ENCODE results near the gene CPNE8.

- TF ChIP-seq TAF1 (IDR thresholded peaks at IDR 0.05; ENCODE audit: borderline replicate concordance, insufficient read depth, low read length) (no peak), FOXP2 (optimal IDR thresholded peaks at IDR 0.05; ENCODE audit: borderline replicate concordance, extremely low read depth, extremely low read length, insufficient read depth) (no peak), REST (IDR thresholded peaks at IDR 0.05; ENCODE audit: insufficient read depth in 1 of 2, low read depth in 2 of 2, low read length in 2 of 2) (no peak), SIN3A (IDR thresholded peaks at IDR 0.05; ENCODE audit: borderline replicate concordance, insufficient read depth, low read length) (no peak), POLR2AphosphoS5 (IDR thresholded peaks at IDR 0.05; ENCODE audit: low read depth, low read length) (no peak)
Observed at GRCh38 chr12:38878986-38879385, 26.4 kb downstream of the CPNE8 start.

Measured in PFSK-1 (cell line).